Measurements from ENCODE around the gene APPL1. TPM values are rescaled to one million over a fixed set of nuclear protein-coding genes. Genes with fewer than 3 reads are reported as not detected.

Gene APPL1
- total and polyA plus RNA-seq, 2 of the 8 experiments (the other 6 are each of a cell fraction or from before 2014, with no cell fraction given): 9.4 to 34.4 TPM

DNA sequence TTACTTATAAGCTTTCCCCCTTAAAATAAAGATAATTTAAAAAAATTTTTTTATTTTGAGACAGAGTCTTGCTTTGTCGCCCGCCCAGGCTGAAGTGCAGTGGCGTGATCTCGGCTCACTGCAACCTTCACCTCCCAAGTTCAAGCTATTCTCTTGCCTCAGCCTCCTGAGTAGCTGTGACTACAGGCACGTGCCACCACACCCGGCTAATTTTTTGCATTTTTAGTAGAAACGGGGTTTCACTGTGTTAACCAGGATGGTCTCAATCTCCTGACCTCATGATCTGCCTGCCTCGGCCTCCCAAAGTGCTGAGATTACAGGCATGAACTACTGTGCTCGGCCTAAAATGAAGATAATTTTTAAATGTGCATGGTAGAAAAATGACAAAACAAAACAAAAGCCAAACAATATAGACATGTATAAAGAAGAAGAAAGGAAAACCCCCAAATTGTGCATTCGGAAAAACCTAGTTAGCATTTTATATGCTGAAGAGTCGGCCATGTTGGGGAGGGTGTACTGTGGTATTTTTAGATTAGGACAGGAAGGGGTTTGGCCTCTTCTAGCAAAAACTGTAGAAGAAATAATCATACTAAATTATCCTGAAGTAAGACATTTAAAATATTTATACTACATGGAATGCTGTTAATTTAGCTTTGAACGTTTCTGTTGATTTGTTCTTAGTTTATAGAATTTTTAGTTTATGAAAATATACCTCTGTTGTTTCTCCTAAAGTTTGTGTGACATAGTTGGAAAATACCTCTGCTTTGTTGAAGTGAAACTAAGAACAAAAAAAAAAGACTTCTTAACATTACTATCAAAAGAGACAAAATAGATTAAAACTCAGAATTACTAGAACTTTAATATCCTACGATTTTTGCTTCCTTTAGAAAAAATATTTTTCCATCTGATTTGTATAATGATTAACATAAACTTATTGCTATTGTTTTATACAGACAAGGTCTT, 7.4 kb downstream of the APPL1 start (continued):
- TF ChIP-seq, protein P1, sequence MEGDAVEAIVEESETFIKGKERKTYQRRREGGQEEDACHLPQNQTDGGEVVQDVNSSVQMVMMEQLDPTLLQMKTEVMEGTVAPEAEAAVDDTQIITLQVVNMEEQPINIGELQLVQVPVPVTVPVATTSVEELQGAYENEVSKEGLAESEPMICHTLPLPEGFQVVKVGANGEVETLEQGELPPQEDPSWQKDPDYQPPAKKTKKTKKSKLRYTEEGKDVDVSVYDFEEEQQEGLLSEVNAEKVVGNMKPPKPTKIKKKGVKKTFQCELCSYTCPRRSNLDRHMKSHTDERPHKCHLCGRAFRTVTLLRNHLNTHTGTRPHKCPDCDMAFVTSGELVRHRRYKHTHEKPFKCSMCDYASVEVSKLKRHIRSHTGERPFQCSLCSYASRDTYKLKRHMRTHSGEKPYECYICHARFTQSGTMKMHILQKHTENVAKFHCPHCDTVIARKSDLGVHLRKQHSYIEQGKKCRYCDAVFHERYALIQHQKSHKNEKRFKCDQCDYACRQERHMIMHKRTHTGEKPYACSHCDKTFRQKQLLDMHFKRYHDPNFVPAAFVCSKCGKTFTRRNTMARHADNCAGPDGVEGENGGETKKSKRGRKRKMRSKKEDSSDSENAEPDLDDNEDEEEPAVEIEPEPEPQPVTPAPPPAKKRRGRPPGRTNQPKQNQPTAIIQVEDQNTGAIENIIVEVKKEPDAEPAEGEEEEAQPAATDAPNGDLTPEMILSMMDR (IDR thresholded peaks at IDR 0.05; ENCODE audit: control extremely low read depth in 1 of 3, insufficient read depth in 1 of 3, low read depth in 1 of 3, low read length in 3 of 3): no peak
- TF ChIP-seq, protein P2, sequence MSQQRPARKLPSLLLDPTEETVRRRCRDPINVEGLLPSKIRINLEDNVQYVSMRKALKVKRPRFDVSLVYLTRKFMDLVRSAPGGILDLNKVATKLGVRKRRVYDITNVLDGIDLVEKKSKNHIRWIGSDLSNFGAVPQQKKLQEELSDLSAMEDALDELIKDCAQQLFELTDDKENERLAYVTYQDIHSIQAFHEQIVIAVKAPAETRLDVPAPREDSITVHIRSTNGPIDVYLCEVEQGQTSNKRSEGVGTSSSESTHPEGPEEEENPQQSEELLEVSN (IDR thresholded peaks at IDR 0.05): no peak
- TF ChIP-seq, protein P3, sequence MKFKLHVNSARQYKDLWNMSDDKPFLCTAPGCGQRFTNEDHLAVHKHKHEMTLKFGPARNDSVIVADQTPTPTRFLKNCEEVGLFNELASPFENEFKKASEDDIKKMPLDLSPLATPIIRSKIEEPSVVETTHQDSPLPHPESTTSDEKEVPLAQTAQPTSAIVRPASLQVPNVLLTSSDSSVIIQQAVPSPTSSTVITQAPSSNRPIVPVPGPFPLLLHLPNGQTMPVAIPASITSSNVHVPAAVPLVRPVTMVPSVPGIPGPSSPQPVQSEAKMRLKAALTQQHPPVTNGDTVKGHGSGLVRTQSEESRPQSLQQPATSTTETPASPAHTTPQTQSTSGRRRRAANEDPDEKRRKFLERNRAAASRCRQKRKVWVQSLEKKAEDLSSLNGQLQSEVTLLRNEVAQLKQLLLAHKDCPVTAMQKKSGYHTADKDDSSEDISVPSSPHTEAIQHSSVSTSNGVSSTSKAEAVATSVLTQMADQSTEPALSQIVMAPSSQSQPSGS (IDR thresholded peaks at IDR 0.05; ENCODE audit: low read length): no peak
- TF ChIP-seq, protein P4, sequence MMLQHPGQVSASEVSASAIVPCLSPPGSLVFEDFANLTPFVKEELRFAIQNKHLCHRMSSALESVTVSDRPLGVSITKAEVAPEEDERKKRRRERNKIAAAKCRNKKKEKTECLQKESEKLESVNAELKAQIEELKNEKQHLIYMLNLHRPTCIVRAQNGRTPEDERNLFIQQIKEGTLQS (IDR thresholded peaks at IDR 0.05; ENCODE audit: insufficient read depth, low read depth, low read length): no peak

Measured in H1 (cell line).